Testis (tissue), 3 donors: ENCODE results near the gene GRIK4. TPM values are rescaled to one million over a fixed set of nuclear protein-coding genes. Genes with fewer than 3 reads are reported as not detected.

Experiments used
- DNase-seq: peaks from one replicate; pipeline ENCODE4 v3.0.0-alpha.2; 2019
- H3K27ac ChIP-seq, 2 donors: fragments of 200-600 bp; sonication (generic); one replicate each; pipeline ENCODE4 v1.5.1; 2019
- H3K27me3 ChIP-seq: fragments of 200-600 bp; sonication (generic); one replicate; pipeline ENCODE4 v1.5.1; 2019
- H3K36me3 ChIP-seq: fragments of 200-600 bp; sonication (generic); one replicate; pipeline ENCODE4 v1.5.1; 2017; ENCODE audit warnings: low read depth; ENCODE audit errors: missing control alignments
- H3K4me1 ChIP-seq: fragments of 200-600 bp; sonication (generic); one replicate; pipeline ENCODE4 v1.5.1; 2019
- H3K4me3 ChIP-seq, 2 donors: fragments of 200-600 bp; sonication (generic); one replicate each; pipeline ENCODE4 v1.5.1; 2017 to 2019
- H3K9me3 ChIP-seq: fragments of 200-600 bp; sonication (generic); one replicate; pipeline ENCODE4 v1.5.1; 2017
- CTCF ChIP-seq, 3 experiments: fragments of 450-650 bp in 2 of 3; fragments of 200-600 bp in 1 of 3; sonication (generic) in 1 of 3; IDR thresholded peaks; one replicate each; pipeline ENCODE4 v1.5.1; 2016 to 2019; ENCODE audit warnings: antibody characterized with exemption in 3 of 3, mild to moderate bottlenecking in 2 of 3, moderate library complexity in 1 of 3
- POLR2A ChIP-seq: fragments of 450-650 bp; IDR thresholded peaks from one replicate; pipeline ENCODE4 v1.6.1; 2017; ENCODE audit warnings: antibody characterized with exemption, mild to moderate bottlenecking, moderate library complexity
- WGBS, 2 donors: methylation state at CpG; one replicate each; pipeline ENCODE4 v1.1.5; 2018; 5-methylcytosine and 5-hydroxymethylcytosine counted together
- intact Hi-C: fragments of 100-400 bp; cut with DNase I; formaldehyde crosslinking; loops from one replicate; pipeline ENCODE4 v1.15.1; 2023; ENCODE audit warnings: low total_unique reads
- polyA plus RNA-seq: library from polyadenylated mRNA; stranded (reverse); fragments of 350-450 nt; fragmentation: Illumina TruSeq; extraction: RNeasy Lipid Tissue Mini Kit (QIAGEN cat#74804); gene quantifications from one replicate; pipeline ENCODE4 v1.2.3, GENCODE V29; 2014; ENCODE audit warnings: low read depth, low replicate concordance; ENCODE audit not compliant: insufficient read depth
- total RNA-seq, 2 donors: library from RNA; depleted of rRNA; stranded (reverse); fragments of >200 nt; gene quantifications; one replicate each; pipeline ENCODE4 v1.2.3, GENCODE V29; 2016

GRIK4 gene
- total and polyA plus RNA-seq, 3 donors from 2014 or later = 2.6 to 3.0 (median 2.6) TPM

- H3K4me1 ChIP-seq = peaks cover 4% of the 10 kb centered on the region
- no peaks in the 10 kb centered on the region for H3K9me3 ChIP-seq
- H3K27ac ChIP-seq = no peak overlapping the region
- WGBS, 2 donors = 61 to 65% methylated on average over 5 of the region's 5 CpGs
- no peak for DNase-seq
- H3K36me3 ChIP-seq = no peaks in the 10 kb centered on the region
- intact Hi-C loops = no loop called here
- TF ChIP-seq POLR2A (no peak), CTCF (IDR thresholded peaks at IDR 0.05) (no peak)
- H3K27me3 ChIP-seq = no peaks in the 10 kb centered on the region
- H3K4me3 ChIP-seq = no peak overlapping the region
These were observed 21.3 kb downstream of the GRIK4 start for GRCh38 chr11:120532832-120533196.

- 87 to 92% methylated on average over 13 of the region's 13 CpGs for WGBS, 2 donors
- intact Hi-C loops = no loop called here
These were observed 24.7 kb downstream of the GRIK4 start for GRCh38 chr11:120536091-120536796.

GRCh38 chr11:120536797-120537169 lies 25.2 kb downstream of the GRIK4 start:
- H3K36me3 ChIP-seq = no peaks in the 10 kb centered on the region
- TF ChIP-seq POLR2A (no peak), CTCF (IDR thresholded peaks at IDR 0.05) (no peak)
- H3K4me3 ChIP-seq = no peak overlapping the region
- H3K9me3 ChIP-seq = no peaks in the 10 kb centered on the region
- H3K27ac ChIP-seq = no peak overlapping the region
- 97 to 100% methylated on average over 2 to 11 of the region's 11 CpGs for WGBS, 2 donors
- intact Hi-C loops = no loop called here
- DNase-seq = no peak
- H3K4me1 ChIP-seq = peaks cover 4% of the 10 kb centered on the region
- H3K27me3 ChIP-seq = no peaks in the 10 kb centered on the region

More at GRCh38 chr11:120536091-120536796, 24.7 kb downstream of the GRIK4 start:
- H3K36me3 ChIP-seq = no peaks in the 10 kb centered on the region
- no peak overlapping the region for H3K4me3 ChIP-seq
- H3K27me3 ChIP-seq = no peaks in the 10 kb centered on the region
- H3K4me1 ChIP-seq = peaks cover 4% of the 10 kb centered on the region
- no peaks in the 10 kb centered on the region for H3K9me3 ChIP-seq
- H3K27ac ChIP-seq = no peak overlapping the region
- TF ChIP-seq POLR2A (no peak), CTCF (IDR thresholded peaks at IDR 0.05) (no peak)
- no peak for DNase-seq

GRCh38 chr11:120537996-120538395 lies 26.4 kb downstream of the GRIK4 start:
- Histone ChIP-seq H3K4me1 (no peaks in the 10 kb centered on the region), H3K36me3 (no peaks in the 10 kb centered on the region), H3K9me3 (no peaks in the 10 kb centered on the region), H3K4me3 (no peak overlapping the region), H3K27ac (no peak overlapping the region), H3K27me3 (no peaks in the 10 kb centered on the region)
- intact Hi-C loops = no loop called here
- DNase-seq = no peak
- 95 to 96% methylated on average over 12 of the region's 12 CpGs for WGBS, 2 donors
- TF ChIP-seq POLR2A (no peak), CTCF (IDR thresholded peaks at IDR 0.05) (no peak)

- H3K4me3 ChIP-seq = no peak overlapping the region
- DNase-seq = no peak
- no peaks in the 10 kb centered on the region for H3K27me3 ChIP-seq
- no peaks in the 10 kb centered on the region for H3K36me3 ChIP-seq
- H3K27ac ChIP-seq = no peak overlapping the region
- no peaks in the 10 kb centered on the region for H3K9me3 ChIP-seq
- H3K4me1 ChIP-seq = no peaks in the 10 kb centered on the region
- intact Hi-C loops = no loop called here
- TF ChIP-seq CTCF (IDR thresholded peaks at IDR 0.05) = no peak
- TF ChIP-seq POLR2A = no peak
- WGBS, 2 donors = 100% methylated on average over 2 of the region's 2 CpGs
These were observed 27.2 kb downstream of the GRIK4 start for GRCh38 chr11:120538707-120539106.
